ENCODE measurements around the gene COL15A1. TPM values are rescaled to one million over a fixed set of nuclear protein-coding genes. Genes with fewer than 3 reads are reported as not detected.

The COL15A1 gene
- total and polyA plus RNA-seq, 2 of the 13 experiments (the other 11 are each of a cell fraction or from before 2014, with no cell fraction given) = not detected

GRCh38 chr9:98915599-98915998, 28.1 kb upstream of the COL15A1 start:
- Histone ChIP-seq H4K20me1 (ENCODE audit: insufficient read depth, low read length) (no peaks in the 10 kb centered on the region), H3K4me3 (replicated peaks in 1 of 3; ENCODE audit: insufficient read depth in 1 of 3, low read depth in 2 of 3, low read length in 3 of 3) (no peak overlapping the region), H3K9me3 (ENCODE audit: low read length) (no peaks in the 10 kb centered on the region), H3K36me3 (replicated peaks in 1 of 2; ENCODE audit: control insufficient read depth in 1 of 2, insufficient read depth in 2 of 2, low read length in 2 of 2) (no peaks in the 10 kb centered on the region), H3K4me1 (ENCODE audit: insufficient read depth, low read length) (no peaks in the 10 kb centered on the region), H3K4me2 (ENCODE audit: low read depth, low read length) (no peak overlapping the region), H3K79me2 (ENCODE audit: insufficient read depth, low read length) (no peaks in the 10 kb centered on the region), H3K9ac (ENCODE audit: insufficient read depth, low read depth, low read length) (no peak overlapping the region), H3K27me3 (ENCODE audit: control insufficient read depth in 1 of 2, insufficient read depth in 2 of 2, low read length in 2 of 2) (peaks cover 0 to 5% of the 10 kb centered on the region in 2 experiments; a peak in 3 of 5 replicates), H3K27ac (ENCODE audit: extremely low read length, insufficient read depth, low read length) (no peak overlapping the region), H2AFZ (ENCODE audit: low read length) (no peak overlapping the region)
- BruUV-seq (replicated peaks) = no TSS peak
- DNase-seq (ENCODE audit: low spot score) = no peak
- no peak for FAIRE-seq
- no peak for ATAC-seq
- intact Hi-C loops (cut with micrococcal nuclease; ENCODE audit: unreplicated experiment) (no loop called here), in situ Hi-C loops (cut with HindIII; ENCODE audit: extremely low pct_ligation_motif_present, low pct_unique_long_range_greater_than_20kb) (no loop called here)
- 59% methylated on average over 3 of the region's 3 CpGs for WGBS (ENCODE audit: low lambda C conversion rate)
- POLR2A ChIA-PET = no interaction called here
- CTCF ChIA-PET (ENCODE audit: low intra/inter-chr PET ratio, low total read pairs) = no interaction called here
- TF ChIP-seq ZNF616 (CRISPR knock-in tag; IDR thresholded peaks at IDR 0.05; ENCODE audit: low read depth) (no peak), ZHX2 (IDR thresholded peaks at IDR 0.05; ENCODE audit: low read depth) (no peak), ZHX2 (CRISPR knock-in tag; IDR thresholded peaks at IDR 0.05; ENCODE audit: borderline replicate concordance) (no peak), GPN1 (CRISPR knock-in tag; IDR thresholded peaks at IDR 0.05; ENCODE audit: borderline replicate concordance) (no peak), NCOA1 (CRISPR knock-in tag; IDR thresholded peaks at IDR 0.05) (no peak), HNF1A (IDR thresholded peaks at IDR 0.05; ENCODE audit: low read depth) (no peak), HNF1A (CRISPR knock-in tag; IDR thresholded peaks at IDR 0.05; ENCODE audit: borderline replicate concordance) (no peak), MEF2D (CRISPR knock-in tag; IDR thresholded peaks at IDR 0.05) (no peak), DR1 (CRISPR knock-in tag; IDR thresholded peaks at IDR 0.05) (no peak), NFE2L2 (IDR thresholded peaks at IDR 0.05; ENCODE audit: low read length) (no peak), SMC3 (IDR thresholded peaks at IDR 0.05; ENCODE audit: low read length) (no peak), NFRKB (IDR thresholded peaks at IDR 0.05) (no peak), U2AF2 (IDR thresholded peaks at IDR 0.05; ENCODE audit: low read depth, low read length) (no peak), TEF (CRISPR knock-in tag; IDR thresholded peaks at IDR 0.05) (no peak), RNF2 (conservative IDR thresholded peaks at IDR 0.05; ENCODE audit: low read depth) (no peak), SSRP1 (CRISPR knock-in tag; IDR thresholded peaks at IDR 0.05) (no peak)
